IMR-90 (cell line): Measurements from ENCODE around the gene GNAZ. TPM values are rescaled to one million over a fixed set of nuclear protein-coding genes. Genes with fewer than 3 reads are reported as not detected.

Experiments
- ATAC-seq: fragments of 200-7000 bp; cut with Tn5 transposase; 2 replicates; pipeline ENCODE4 v1.9.1; 2020; ENCODE audit warnings: low read depth, mild to moderate bottlenecking, moderate library complexity
- BruUV-seq: library from RNA; stranded (reverse); fragments of 400-500 nt; replicated peaks from 2 replicates; lab custom pipeline; 2021; lab: Mats Ljungman, UMichigan
- CTCF ChIA-PET: fragments of 300-600 bp; formaldehyde crosslinking; extraction: SDS; loops from one replicate; lab custom pipeline; 2021; ENCODE audit warnings: antibody characterized with exemption; lab: Yijun Ruan, JAX
- POLR2A ChIA-PET: fragments of 300-600 bp; sonication (Branson Sonifier 250); formaldehyde crosslinking; loops from one replicate; lab custom pipeline; 2022; ENCODE audit warnings: antibody characterized with exemption; ENCODE audit not compliant: unreplicated experiment; lab: Charles Lee
- DNase-seq: peaks from one replicate; pipeline ENCODE4 v3.0.0; 2013
- H2AFZ ChIP-seq: replicated peaks from 2 replicates; pipeline ENCODE3; 2013; ENCODE audit warnings: low read length, mild to moderate bottlenecking; ENCODE audit not compliant: poor library complexity
- H2AK5ac ChIP-seq: 2 replicates; pipeline ENCODE4 v1.6.1; 2013; ENCODE audit warnings: low read depth, low read length, inconsistent platforms
- H2AK9ac ChIP-seq: replicated peaks from 2 replicates; pipeline ENCODE3; 2013; ENCODE audit warnings: mild to moderate bottlenecking, low read depth, low read length, moderate library complexity; ENCODE audit not compliant: poor library complexity
- H2BK120ac ChIP-seq: 2 replicates; pipeline ENCODE4 v1.6.1; 2013; ENCODE audit warnings: low read depth, low read length, inconsistent platforms
- H2BK15ac ChIP-seq: 3 replicates; pipeline ENCODE4 v1.6.1; 2013; ENCODE audit warnings: low read depth, low read length, inconsistent platforms
- H2BK20ac ChIP-seq: 2 replicates; pipeline ENCODE4 v1.6.1; 2013; ENCODE audit warnings: low read depth, mild to moderate bottlenecking, inconsistent platforms, low read length, moderate library complexity
- H2BK5ac ChIP-seq: 2 replicates; pipeline ENCODE4 v1.6.1; 2013; ENCODE audit warnings: mild to moderate bottlenecking, low read depth, low read length, inconsistent platforms; ENCODE audit not compliant: poor library complexity, severe bottlenecking
- H3K14ac ChIP-seq: replicated peaks from 2 replicates; pipeline ENCODE4 v1.6.1; 2013; ENCODE audit warnings: low read depth, low read length, inconsistent platforms
- H3K18ac ChIP-seq: 2 replicates; pipeline ENCODE4 v1.6.1; 2013; ENCODE audit warnings: low read depth, low read length, control low read depth
- H3K23ac ChIP-seq: 2 replicates; pipeline ENCODE4 v1.6.1; 2013; ENCODE audit warnings: low read depth, low read length, inconsistent platforms
- H3K27ac ChIP-seq: 2 replicates; pipeline ENCODE4 v1.5.1; 2013; ENCODE audit warnings: mild to moderate bottlenecking, control low read depth, low read length; ENCODE audit not compliant: insufficient read depth
- H3K27me3 ChIP-seq: 2 replicates; pipeline ENCODE4 v1.6.1; 2013; ENCODE audit warnings: low read length; ENCODE audit not compliant: control insufficient read depth, insufficient read depth
- H3K36me3 ChIP-seq: 2 replicates; pipeline ENCODE4 v1.6.1; 2013; ENCODE audit warnings: low read length, mixed read lengths; ENCODE audit not compliant: control insufficient read depth, insufficient read depth
- H3K4ac ChIP-seq: 2 replicates; pipeline ENCODE4 v1.6.1; 2013; ENCODE audit warnings: low read depth, low read length, inconsistent platforms
- H3K4me1 ChIP-seq: 2 replicates; pipeline ENCODE4 v1.6.1; 2013; ENCODE audit warnings: low read length, mixed read lengths; ENCODE audit not compliant: control insufficient read depth, insufficient read depth
- H3K4me2 ChIP-seq: 2 replicates; pipeline ENCODE4 v1.6.1; 2013; ENCODE audit warnings: low read depth, mild to moderate bottlenecking, control low read depth, low read length, moderate library complexity
- H3K4me3 ChIP-seq: 2 replicates; pipeline ENCODE4 v1.5.1; 2013; ENCODE audit warnings: low read depth, mild to moderate bottlenecking, control low read depth, low read length, moderate library complexity; ENCODE audit not compliant: insufficient read depth
- H3K56ac ChIP-seq: 2 replicates; pipeline ENCODE4 v1.6.1; 2013; ENCODE audit warnings: low read length, inconsistent platforms; ENCODE audit not compliant: insufficient read depth; ENCODE audit errors: extremely low read depth
- H3K79me1 ChIP-seq, 2 experiments: 2 replicates each; pipeline ENCODE4 v1.6.1; 2013; ENCODE audit warnings: low read length in 2 of 2, inconsistent platforms in 1 of 2, low read depth in 1 of 2
- H3K9ac ChIP-seq: 2 replicates; pipeline ENCODE4 v1.6.1; 2013; ENCODE audit warnings: low read depth, low read length, control low read depth
- H3K9me1 ChIP-seq: 2 replicates; pipeline ENCODE4 v1.6.1; 2013; ENCODE audit warnings: low read length, inconsistent platforms; ENCODE audit not compliant: insufficient read depth
- H3K9me3 ChIP-seq: 2 replicates; pipeline ENCODE4 v1.6.1; 2013; ENCODE audit warnings: low read length; ENCODE audit not compliant: control insufficient read depth, insufficient read depth
- H4K20me1 ChIP-seq: 2 replicates; pipeline ENCODE4 v1.6.1; 2013; ENCODE audit warnings: low read length, inconsistent platforms; ENCODE audit not compliant: insufficient read depth
- H4K5ac ChIP-seq: 2 replicates; pipeline ENCODE4 v1.6.1; 2013; ENCODE audit warnings: mild to moderate bottlenecking, low read depth, low read length, control low read depth
- H4K8ac ChIP-seq, 2 experiments: 2 replicates each; pipeline ENCODE4 v1.6.1; 2013; ENCODE audit warnings: low read depth in 2 of 2, low read length in 2 of 2, control low read depth in 1 of 2, inconsistent platforms in 1 of 2
- H4K91ac ChIP-seq: 2 replicates; pipeline ENCODE4 v1.6.1; 2013; ENCODE audit warnings: low read depth, low read length, inconsistent platforms; ENCODE audit not compliant: insufficient read depth
- BHLHE40 ChIP-seq: fragments of 150-350 bp; IDR thresholded peaks from 2 replicates; pipeline ENCODE4 v1.6.1; 2016; ENCODE audit warnings: mild to moderate bottlenecking, low read depth, low read length
- CEBPB ChIP-seq: IDR thresholded peaks from 2 replicates; pipeline ENCODE4 v1.6.1; 2012; ENCODE audit warnings: low read depth, low read length, improper control_type of control experiment
- CHD1 ChIP-seq: IDR thresholded peaks from 2 replicates; pipeline ENCODE4 v1.6.1; 2012; ENCODE audit warnings: low read depth, low read length, improper control_type of control experiment
- FOS ChIP-seq: fragments of 150-350 bp; IDR thresholded peaks from 2 replicates; pipeline ENCODE4 v1.6.1; 2016; ENCODE audit warnings: low read depth, low read length
- RCOR1 ChIP-seq: IDR thresholded peaks from 2 replicates; pipeline ENCODE4 v1.6.1; 2012; ENCODE audit warnings: mild to moderate bottlenecking, low read length, improper control_type of control experiment; ENCODE audit not compliant: insufficient replicate concordance
- SMC3 ChIP-seq: fragments of 150-350 bp; IDR thresholded peaks from 2 replicates; pipeline ENCODE4 v1.6.1; 2016; ENCODE audit warnings: low read depth, mild to moderate bottlenecking, antibody characterized with exemption, low read length, moderate library complexity
- WGBS, 2 experiments: methylation state at CpG; one replicate each; pipeline versions ENCODE4 v1.1.5 to v1.1.7; 2013; ENCODE audit warnings: missing lambda C conversion rate in 2 of 2; ENCODE audit not compliant: insufficient read length in 1 of 2; ENCODE audit errors: extremely low coverage in 2 of 2; 5-methylcytosine and 5-hydroxymethylcytosine counted together
- dilution Hi-C: fragments of 300-500 bp; cut with HindIII; formaldehyde crosslinking; loops from one replicate; pipeline ENCODE4 v1.14.3; 2018; ENCODE audit warnings: low sequenced_read_pairs; ENCODE audit not compliant: unreplicated experiment
- in situ Hi-C: fragments of 300-500 bp; cut with MboI; formaldehyde crosslinking; loops from 3 replicates; pipeline ENCODE4 v1.14.3; 2019; ENCODE audit warnings: low sequenced_read_pairs, inconsistent platforms, mixed read lengths
- intact Hi-C: fragments of 100-400 bp; cut with micrococcal nuclease; formaldehyde crosslinking; loops from 2 replicates; pipeline ENCODE4 v1.10.0; 2022
- polyA plus RNA-seq, 3 experiments: library from polyadenylated mRNA; depleted of rRNA; stranded (reverse); fragments of >200 nt; gene quantifications; 2 replicates each; pipeline ENCODE4 v1.2.3, GENCODE V29; 2012; ENCODE audit warnings: low replicate concordance in 1 of 3
- total RNA-seq: library from RNA; depleted of rRNA; stranded (reverse); fragments of >200 nt; gene quantifications from 2 replicates; pipeline ENCODE4 v1.2.3, GENCODE V29; 2012
- TF ChIP-seq, protein P1 (sequence below): conservative IDR thresholded peaks from 2 replicates; pipeline ENCODE4 v1.5.1; 2012; ENCODE audit warnings: mild to moderate bottlenecking, low read depth, low read length, improper control_type of control experiment

Gene GNAZ
- total and polyA plus RNA-seq, 2 of the 4 experiments (the other 2 are of a cell fraction): 1.5 to 2.5 TPM

DNA sequence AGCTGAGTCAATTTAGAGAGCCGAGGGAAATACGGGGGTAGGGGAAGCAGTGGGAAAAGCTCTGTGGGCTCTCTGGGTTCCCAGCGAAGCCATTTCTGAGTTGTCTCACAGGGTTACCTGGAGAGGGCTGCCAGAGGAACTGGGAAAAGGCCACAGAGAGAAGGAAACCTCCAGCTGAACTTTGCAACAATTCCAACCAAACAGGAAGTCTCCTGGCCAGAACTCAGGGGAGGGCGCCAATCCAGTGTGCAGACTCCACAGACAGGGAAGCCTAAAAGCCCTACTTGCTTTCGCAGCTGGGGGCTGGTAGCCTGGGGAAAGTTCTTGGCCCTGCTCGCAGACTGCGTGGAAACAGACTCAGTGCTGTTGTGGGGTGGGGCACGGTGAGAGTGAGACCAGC, 23.1 kb upstream of the GNAZ start:
- Histone ChIP-seq H4K20me1 (no peaks in the 10 kb centered on the region), H4K5ac (no peak overlapping the region), H3K4me2 (no peak overlapping the region), H3K56ac (no peak overlapping the region), H2BK120ac (no peak overlapping the region), H3K27me3 (no peaks in the 10 kb centered on the region; the same call in none of the 2 replicates), H2BK5ac (no peak overlapping the region), H3K23ac (no peak overlapping the region), H3K9me1 (no peaks in the 10 kb centered on the region), H3K4ac (no peak overlapping the region), H3K18ac (no peak overlapping the region), H3K9me3 (peaks cover 1% of the 10 kb centered on the region; the same call in 1 of the 2 replicates), H3K4me3 (no peak overlapping the region), H4K91ac (no peak overlapping the region), H3K27ac (no peak overlapping the region), H3K14ac (no peak overlapping the region), H2AK5ac (no peak overlapping the region), H2AFZ (no peak overlapping the region), H2BK20ac (no peak overlapping the region), H2AK9ac (no peak overlapping the region), H3K79me1 (no peaks in the 10 kb centered on the region), H3K36me3 (no peaks in the 10 kb centered on the region), H2BK15ac (no peak overlapping the region), H3K4me1 (no peaks in the 10 kb centered on the region), H4K8ac (no peak overlapping the region), H3K9ac (no peak overlapping the region)
- ChIA-PET CTCF (no interaction called here), POLR2A (no interaction called here)
- ATAC-seq (no peak), DNase-seq (no peak)
- no CpG with 5 or more reads among the region's 8 CpGs for WGBS, 2 experiments
- BruUV-seq: no TSS peak
- TF ChIP-seq, protein P1, sequence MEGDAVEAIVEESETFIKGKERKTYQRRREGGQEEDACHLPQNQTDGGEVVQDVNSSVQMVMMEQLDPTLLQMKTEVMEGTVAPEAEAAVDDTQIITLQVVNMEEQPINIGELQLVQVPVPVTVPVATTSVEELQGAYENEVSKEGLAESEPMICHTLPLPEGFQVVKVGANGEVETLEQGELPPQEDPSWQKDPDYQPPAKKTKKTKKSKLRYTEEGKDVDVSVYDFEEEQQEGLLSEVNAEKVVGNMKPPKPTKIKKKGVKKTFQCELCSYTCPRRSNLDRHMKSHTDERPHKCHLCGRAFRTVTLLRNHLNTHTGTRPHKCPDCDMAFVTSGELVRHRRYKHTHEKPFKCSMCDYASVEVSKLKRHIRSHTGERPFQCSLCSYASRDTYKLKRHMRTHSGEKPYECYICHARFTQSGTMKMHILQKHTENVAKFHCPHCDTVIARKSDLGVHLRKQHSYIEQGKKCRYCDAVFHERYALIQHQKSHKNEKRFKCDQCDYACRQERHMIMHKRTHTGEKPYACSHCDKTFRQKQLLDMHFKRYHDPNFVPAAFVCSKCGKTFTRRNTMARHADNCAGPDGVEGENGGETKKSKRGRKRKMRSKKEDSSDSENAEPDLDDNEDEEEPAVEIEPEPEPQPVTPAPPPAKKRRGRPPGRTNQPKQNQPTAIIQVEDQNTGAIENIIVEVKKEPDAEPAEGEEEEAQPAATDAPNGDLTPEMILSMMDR: no peak
- TF ChIP-seq CHD1 (no peak), SMC3 (no peak), CEBPB (no peak), BHLHE40 (no peak), FOS (no peak), RCOR1 (no peak)
- intact Hi-C loops (no loop called here), dilution Hi-C loops (no loop called here), in situ Hi-C loops (no loop called here)
